Activated CD8-positive, alpha-beta memory T cell treated with anti-CD3 and anti-CD28 coated beads, Interleukin-2, amount 50 U/mL, for 24 hours (primary cell): ENCODE measurements around the gene NFAM1.

Experiments
- DNase-seq: peaks from one replicate; pipeline ENCODE4 v3.0.0-alpha.2; 2020; ENCODE audit errors: extremely low read depth

The NFAM1 gene

GRCh38 chr22:42439821-42440674, 7.8 kb upstream of the NFAM1 start:
- no peak for DNase-seq

DNA sequence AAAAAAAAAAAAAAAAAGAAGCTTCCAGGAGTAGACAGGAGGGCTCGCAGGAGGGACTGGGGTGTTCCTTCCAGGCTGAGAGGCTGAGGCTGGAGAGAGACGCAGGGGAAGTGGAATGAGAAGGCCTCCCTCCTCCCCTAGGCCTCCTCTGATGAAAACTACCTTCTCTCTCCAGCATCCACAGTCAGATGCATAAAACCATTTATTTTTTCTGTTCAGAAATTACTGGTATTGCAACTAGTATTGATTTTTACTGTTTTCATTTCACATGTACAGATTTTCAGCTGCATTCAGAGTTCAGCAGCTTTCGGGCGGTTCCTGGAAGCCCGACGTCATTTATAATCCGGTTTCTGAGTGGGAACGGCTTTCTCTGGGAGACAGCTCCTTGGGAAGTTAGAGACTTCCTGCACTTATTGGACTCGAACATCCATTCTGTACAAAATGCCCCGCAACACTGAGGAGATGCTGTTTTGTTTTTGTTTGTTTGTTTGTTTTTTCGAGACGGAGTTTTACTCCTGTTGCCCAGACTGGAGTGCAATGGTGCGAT, 6.9 kb upstream of the NFAM1 start:
- no peak for DNase-seq

- no peak for DNase-seq
Observed at GRCh38 chr22:42438293-42438650, 6.1 kb upstream of the NFAM1 start.

DNA sequence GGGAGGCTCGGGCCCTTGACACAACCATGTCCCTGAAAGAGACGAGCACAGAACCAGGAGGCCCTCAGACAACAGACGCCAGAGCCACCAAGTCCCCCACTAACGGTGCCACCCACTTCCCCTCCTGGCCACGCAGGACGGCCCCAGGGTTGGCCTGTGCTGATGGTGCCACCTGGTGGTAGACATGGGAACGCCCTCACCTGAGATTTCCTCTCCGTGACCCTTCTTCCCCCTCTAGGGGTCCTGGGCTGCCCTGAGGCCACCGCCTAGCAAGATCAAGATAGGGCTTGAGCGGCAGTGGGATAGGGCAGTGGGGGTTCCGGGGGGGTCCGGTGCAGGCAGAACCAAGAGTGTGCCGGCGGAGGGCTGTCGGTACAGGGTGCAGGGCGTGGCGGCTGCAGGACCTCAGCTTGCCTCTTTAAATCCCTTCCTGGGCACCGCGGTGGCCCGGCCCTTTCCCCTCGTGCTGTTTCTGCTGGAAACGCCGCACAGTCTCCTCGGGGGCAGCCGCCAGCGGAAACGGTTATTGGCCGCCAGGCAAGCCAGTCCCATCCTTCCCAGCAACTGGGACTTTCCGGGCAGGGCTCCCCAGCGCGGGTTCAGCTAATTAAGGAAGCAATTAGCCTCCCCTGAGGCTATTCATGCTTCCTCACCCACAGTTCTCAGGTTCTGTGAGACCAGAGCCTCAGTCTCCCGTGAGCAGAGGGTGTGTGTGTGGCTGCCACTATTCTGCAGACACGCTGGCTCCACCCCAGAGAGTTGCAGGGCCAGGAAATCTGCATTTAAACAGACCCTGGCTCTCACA, 5.5 kb upstream of the NFAM1 start:
- peak; percentile 44 for DNase-seq

- no peak for DNase-seq
Observed at GRCh38 chr22:42436404-42436803, 4.2 kb upstream of the NFAM1 start.

DNA sequence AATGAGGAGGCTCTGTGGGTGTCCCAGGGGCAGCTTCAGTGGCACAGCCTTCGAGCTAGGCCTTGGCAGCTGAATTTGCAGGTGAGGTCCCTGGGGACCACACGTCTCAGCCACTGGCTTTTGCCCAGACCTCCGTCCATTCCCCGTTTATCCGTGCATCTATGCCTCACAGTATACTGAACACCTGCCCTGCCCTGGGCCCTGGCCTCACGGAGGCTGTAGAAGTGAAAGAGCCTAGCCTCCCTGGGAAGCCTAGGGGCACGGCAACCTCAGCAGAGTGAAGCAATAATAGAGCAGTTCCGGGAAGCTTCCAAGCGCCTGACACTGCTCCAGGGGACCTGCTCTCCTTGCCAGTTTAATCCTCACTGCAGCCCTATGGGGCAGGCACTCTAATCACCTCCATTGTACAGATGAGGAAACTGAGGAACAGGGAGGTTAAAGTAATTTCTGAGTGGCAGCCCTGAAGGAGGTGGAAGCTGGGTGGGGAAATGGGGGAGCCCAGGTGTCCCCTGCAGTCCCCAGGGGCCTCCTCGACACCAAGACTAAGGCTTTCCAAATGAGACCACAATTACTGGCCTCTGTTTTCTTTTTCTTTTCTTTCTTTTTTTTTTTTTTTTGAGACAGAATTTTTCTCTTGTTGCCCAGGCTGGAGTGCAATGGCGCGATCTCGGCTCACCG, 2.7 kb upstream of the NFAM1 start:
- DNase-seq: no peak

- no peak for DNase-seq
Observed at GRCh38 chr22:42433754-42434682, 1.8 kb upstream of the NFAM1 start.

GRCh38 chr22:42432818-42433217, 615 bp upstream of the NFAM1 start:
- DNase-seq: no peak

GRCh38 chr22:42431401-42432019, 693 bp downstream of the NFAM1 start:
- DNase-seq: no peak

DNA sequence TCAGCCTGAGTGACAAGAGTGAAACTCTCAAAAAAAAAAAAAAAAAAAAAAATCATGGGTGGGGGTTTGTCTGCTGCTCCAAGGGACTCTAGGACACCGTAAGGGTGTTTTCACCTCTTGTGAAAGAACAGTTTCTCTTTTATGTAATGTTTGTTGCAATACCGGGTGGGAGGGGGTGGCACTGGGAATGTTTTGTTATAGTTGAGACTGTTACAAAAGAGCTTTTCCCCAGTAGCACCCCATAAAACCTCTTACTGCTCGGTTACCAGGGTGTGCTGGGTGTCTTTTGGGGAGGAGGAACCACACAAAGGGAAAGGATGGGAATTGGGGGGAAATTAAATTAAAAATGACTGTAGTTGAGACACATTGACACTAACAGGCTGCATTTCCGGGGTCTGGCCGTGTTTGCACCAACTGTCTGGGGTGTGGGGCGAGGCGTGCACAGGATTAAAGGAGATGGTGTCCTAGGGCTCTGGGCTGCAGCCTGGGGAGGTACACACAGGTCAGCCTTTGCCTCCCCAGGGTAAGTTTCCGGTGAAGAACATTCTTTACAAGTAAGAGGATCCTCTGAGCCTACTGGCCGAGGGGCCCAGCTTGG, 1.6 kb downstream of the NFAM1 start:
- DNase-seq: no peak

- no peak for DNase-seq
Observed at GRCh38 chr22:42428760-42429159, 3.4 kb downstream of the NFAM1 start.

GRCh38 chr22:42428025-42428424, 4.2 kb downstream of the NFAM1 start:
- no peak for DNase-seq

DNA sequence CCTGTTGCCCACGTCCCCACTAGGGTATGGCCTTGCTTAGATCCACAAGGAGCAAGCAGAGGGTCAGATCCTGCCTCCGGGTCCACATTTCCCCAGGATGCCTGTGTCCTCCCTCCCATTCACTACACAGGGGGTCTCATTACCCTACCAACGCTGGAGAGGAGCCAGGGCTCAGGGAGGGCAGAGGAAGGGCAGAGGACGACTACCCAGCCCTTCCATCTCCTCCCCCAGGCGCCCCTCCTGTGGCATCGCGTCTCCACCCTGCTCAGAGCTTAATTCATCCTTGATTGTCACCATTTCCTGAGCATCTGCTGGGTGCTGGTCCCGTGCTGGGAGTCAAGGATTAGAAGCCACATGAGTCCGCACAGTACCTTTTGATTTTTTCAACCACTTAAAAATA, 5.0 kb downstream of the NFAM1 start:
- no peak for DNase-seq

DNA sequence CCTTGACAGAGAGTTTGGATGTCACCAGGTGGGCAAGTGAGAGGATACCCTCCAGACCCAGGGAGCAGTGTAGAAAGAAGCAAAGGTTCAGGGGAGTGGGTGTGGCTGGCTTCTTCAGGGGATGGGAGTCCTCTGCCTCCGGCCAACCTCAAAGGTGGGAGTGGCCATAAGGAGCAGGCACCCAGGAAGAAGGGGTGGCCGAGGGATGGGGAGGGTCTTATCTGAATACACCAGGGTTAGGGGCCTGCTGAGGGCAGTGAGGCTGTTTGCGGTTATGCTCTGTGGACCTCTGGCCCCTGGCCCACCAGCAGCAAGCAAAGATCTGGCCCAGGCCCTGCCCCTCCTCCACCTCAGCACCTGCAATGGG, 6.2 kb downstream of the NFAM1 start:
- no peak for DNase-seq

DNA sequence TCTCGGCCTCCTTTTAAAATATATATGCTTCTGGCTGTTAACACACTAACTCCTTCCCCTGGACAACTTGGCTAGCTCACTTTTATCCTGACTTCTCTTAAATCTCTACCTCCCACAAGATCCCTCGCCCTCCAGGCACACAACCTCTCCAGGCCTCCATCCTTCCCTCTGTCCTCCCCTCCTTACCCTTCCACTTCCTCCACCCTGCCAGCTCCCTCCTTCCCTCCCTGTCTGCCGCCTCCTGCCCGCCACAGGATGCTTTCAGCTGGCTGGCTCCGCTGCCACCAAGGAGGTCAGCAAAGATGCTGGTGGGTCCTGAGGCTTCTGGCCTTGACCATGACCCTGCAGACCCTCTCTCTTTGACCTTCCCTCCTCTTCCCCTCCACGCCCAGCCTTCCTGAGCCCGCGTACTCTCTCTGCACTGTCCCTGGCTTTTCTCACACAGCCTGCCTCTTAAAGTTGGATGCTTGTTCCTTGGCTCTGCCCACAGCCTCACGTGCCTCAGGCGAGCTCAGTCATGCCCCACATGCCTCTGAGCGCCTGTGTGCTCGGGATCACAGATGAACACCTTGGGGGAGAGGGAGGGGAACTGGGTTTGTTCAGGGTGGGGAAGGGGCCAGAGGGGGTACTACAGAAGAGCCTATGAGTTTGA, 6.7 kb downstream of the NFAM1 start:
- DNase-seq: no peak

DNA sequence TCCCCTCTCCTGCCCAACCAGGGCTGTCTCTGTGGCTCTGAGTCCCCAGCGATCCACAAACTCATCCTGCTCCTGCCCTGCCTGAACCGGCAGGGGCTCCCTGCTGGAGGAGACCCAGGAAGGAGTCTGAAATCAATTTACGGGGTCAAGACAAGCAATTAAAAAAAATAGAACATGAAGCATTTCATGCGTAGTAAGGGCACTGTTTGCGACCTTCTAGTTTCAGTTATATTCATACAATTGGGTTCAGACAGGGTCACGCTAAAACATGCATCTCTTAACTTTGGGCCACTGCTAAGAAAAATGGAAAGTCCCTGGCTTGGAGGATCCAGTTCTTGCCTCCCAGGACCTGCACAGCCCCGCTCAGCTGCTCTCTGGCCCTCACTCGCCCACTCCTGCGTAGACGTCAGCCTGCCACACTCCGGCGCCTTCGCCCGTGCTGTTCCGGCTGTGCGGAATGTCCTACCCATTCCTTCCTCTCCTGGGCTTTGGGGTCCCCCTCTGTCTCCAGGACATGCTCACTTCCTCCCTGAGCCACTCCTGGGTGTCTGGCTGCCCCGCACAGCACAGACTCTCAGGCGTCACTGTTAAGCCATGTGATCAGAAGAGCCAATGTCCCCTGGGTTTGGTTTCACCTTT, 12.8 kb downstream of the NFAM1 start:
- no peak for DNase-seq

GRCh38 chr22:42418811-42419242, 13.4 kb downstream of the NFAM1 start:
- DNase-seq: no peak

DNA sequence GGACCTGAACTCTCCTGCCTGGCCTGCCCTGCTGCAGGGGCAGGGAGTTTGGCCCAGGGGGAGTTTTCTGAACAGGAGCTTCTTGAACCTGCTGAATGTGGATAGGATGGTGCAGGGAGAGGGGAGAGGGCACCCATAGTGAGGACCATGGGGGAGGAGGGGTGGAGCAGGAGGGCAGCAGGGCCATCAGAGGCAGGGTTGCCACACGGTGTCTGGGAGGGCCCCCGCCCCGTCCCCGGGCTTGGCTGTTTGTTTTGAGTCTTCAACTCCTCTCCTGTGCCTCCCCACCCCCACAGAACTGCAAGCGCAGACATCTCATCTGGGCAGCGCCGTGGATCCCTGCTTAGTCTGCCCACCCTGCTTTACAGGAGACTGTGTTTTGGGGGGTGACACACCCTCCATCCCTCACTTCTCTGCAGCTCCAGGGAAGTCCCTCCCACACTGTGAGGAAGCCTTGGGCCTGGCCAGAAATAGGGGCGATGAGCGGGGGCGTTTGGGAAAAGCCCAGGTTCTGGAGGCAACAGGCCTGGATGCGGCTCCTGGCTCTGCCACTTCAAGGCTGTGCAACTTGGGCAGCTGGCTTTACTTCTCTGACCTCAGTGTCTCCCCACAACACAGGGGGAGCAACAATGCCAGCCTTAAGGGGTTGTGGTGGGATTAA, 14.4 kb downstream of the NFAM1 start:
- DNase-seq: no peak
